ENCODE data around the gene HRH1. TPM values are rescaled to one million over a fixed set of nuclear protein-coding genes. Genes with fewer than 3 reads are reported as not detected.

Gene HRH1
- total and polyA plus RNA-seq, 10 of the 15 experiments (the other 5 are each of a cell fraction or from before 2014, with no cell fraction given), result not detected

GRCh38 chr3:11307830-11308432 is 153.6 kb downstream of the HRH1 start:
- peaks cover 6 to 21% of the 10 kb centered on the region in 2 experiments; a peak in 3 of 4 replicates for H3K36me3 ChIP-seq (ENCODE audit: control insufficient read depth in 2 of 2, insufficient read depth in 2 of 2, low read length in 1 of 2)
- TF ChIP-seq ZBTB11 (CRISPR knock-in tag; IDR thresholded peaks at IDR 0.05) (no peak), ATF7 (IDR thresholded peaks at IDR 0.05; ENCODE audit: low read depth) (no peak), HDAC6 (IDR thresholded peaks at IDR 0.05; ENCODE audit: unreplicated experiment) (no peak), SRF (IDR thresholded peaks at IDR 0.05; ENCODE audit: low read depth in 2 of 2, low read length in 2 of 2) (no peak), POLR2AphosphoS2 (IDR thresholded peaks at IDR 0.05; ENCODE audit: low read depth, low read length) (no peak)
- H4K20me1 ChIP-seq (ENCODE audit: control insufficient read depth, insufficient read depth), result no peaks in the 10 kb centered on the region
- H3K9ac ChIP-seq (ENCODE audit: control insufficient read depth, insufficient read depth, low read length), result no peak overlapping the region
- RAD21 ChIA-PET (ENCODE audit: unreplicated experiment), result no interaction called here
- ATAC-seq (no peak), FAIRE-seq (no peak), DNase-seq (ENCODE audit: low read depth, low spot score) (no peak)
- no TSS peak for BruUV-seq (replicated peaks)
- H3K27ac ChIP-seq (ENCODE audit: control insufficient read depth, insufficient read depth), result no peak overlapping the region
- intact Hi-C loops (cut with micrococcal nuclease; ENCODE audit: unreplicated experiment), result no loop called here
- WGBS (ENCODE audit: insufficient coverage, insufficient replicate concordance, low lambda C conversion rate, missing lambda C conversion rate), result 83% methylated on average over 6 of the region's 6 CpGs
- in situ Hi-C loops (cut with MboI), result no loop called here
- H3K4me2 ChIP-seq (ENCODE audit: control insufficient read depth, insufficient read depth), result no peak overlapping the region
- H3K4me3 ChIP-seq, result no peak overlapping the region
- H3K27me3 ChIP-seq (replicated peaks in 1 of 2; ENCODE audit: control insufficient read depth in 2 of 2, insufficient read depth in 2 of 2, low read length in 1 of 2), result no peaks in the 10 kb centered on the region
- H3K9me3 ChIP-seq (replicated peaks; ENCODE audit: control insufficient read depth, insufficient read depth, low read length), result no peaks in the 10 kb centered on the region
- SMC1A ChIA-PET (ENCODE audit: uncharacterized antibody, unreplicated experiment), result interaction anchor here (0.6 to 1.4 kb wide), 2 partner anchors 14 to 449 kb away, joined by 3 read pairs; no protein-coding TSS in a partner anchor
- CTCF ChIA-PET, result no interaction called here
- POLR2A ChIA-PET, result no interaction called here
- no peak overlapping the region for H2AFZ ChIP-seq (ENCODE audit: control insufficient read depth, low read depth, low read length)
- H3K79me2 ChIP-seq (ENCODE audit: control insufficient read depth, insufficient read depth, low read length), result no peaks in the 10 kb centered on the region
- peaks cover 3% of the 10 kb centered on the region; the same call in 1 of the 2 replicates for H3K4me1 ChIP-seq (ENCODE audit: control insufficient read depth, insufficient read depth, low read length)
